Lung (tissue), 12 donors: ENCODE measurements around the gene LDB2. TPM values are rescaled to one million over a fixed set of nuclear protein-coding genes. Genes with fewer than 3 reads are reported as not detected.

ENCODE experiments used
- ATAC-seq: fragments of 200-7000 bp; cut with Tn5 transposase; one replicate; pipeline ENCODE4 v1.9.1; 2020; ENCODE audit warnings: moderate number of reproducible peaks; ENCODE audit not compliant: insufficient read depth, low FRiP score
- DNase-seq, 3 donors: peaks; one replicate each; pipeline ENCODE4 v3.0.0-alpha.2; 2013 to 2017
- H3K27ac ChIP-seq, 2 donors: one replicate each; pipeline ENCODE4 v1.5.1; 2013; ENCODE audit warnings: mild to moderate bottlenecking in 2 of 2, moderate library complexity in 2 of 2, control low read depth in 1 of 2, inconsistent platforms in 1 of 2, low read depth in 1 of 2, low read length in 1 of 2
- H3K27me3 ChIP-seq, 3 donors: one replicate each; pipeline ENCODE4 v1.5.1; 2013; ENCODE audit warnings: low read length in 2 of 3; ENCODE audit not compliant: control insufficient read depth in 3 of 3, insufficient read depth in 3 of 3
- H3K36me3 ChIP-seq, 4 donors: one replicate each; pipeline ENCODE4 v1.5.1; 2013; ENCODE audit warnings: low read length in 4 of 4, mild to moderate bottlenecking in 1 of 4, moderate library complexity in 1 of 4; ENCODE audit not compliant: control insufficient read depth in 4 of 4, insufficient read depth in 4 of 4
- H3K4me1 ChIP-seq, 5 donors: one replicate each; pipeline ENCODE4 v1.5.1; 2013; ENCODE audit warnings: low read length in 5 of 5, mild to moderate bottlenecking in 2 of 5, moderate library complexity in 1 of 5; ENCODE audit not compliant: control insufficient read depth in 5 of 5, insufficient read depth in 5 of 5
- H3K4me3 ChIP-seq: one replicate; pipeline ENCODE4 v1.5.1; 2013; ENCODE audit warnings: mild to moderate bottlenecking, control low read depth, moderate library complexity
- H3K9ac ChIP-seq, 2 donors: one replicate each; pipeline ENCODE4 v1.5.1; 2013; ENCODE audit warnings: low read length in 2 of 2, control low read depth in 1 of 2; ENCODE audit not compliant: insufficient read depth in 1 of 2
- H3K9me3 ChIP-seq, 4 donors: one replicate each; pipeline ENCODE4 v1.5.1; 2013; ENCODE audit warnings: low read length in 3 of 4, mild to moderate bottlenecking in 1 of 4, moderate library complexity in 1 of 4; ENCODE audit not compliant: control insufficient read depth in 4 of 4, insufficient read depth in 3 of 4
- WGBS, 2 donors: extraction: QIAGEN DNeasy Blood & Tissue Kit; methylation state at CpG; one replicate each; pipeline ENCODE4 v1.1.7; 2013; 5-methylcytosine and 5-hydroxymethylcytosine counted together
- polyA plus RNA-seq, 2 donors: library from polyadenylated mRNA; stranded (reverse); fragments of 200-250 nt; gene quantifications; one replicate each; pipeline ENCODE4 v1.2.1, GENCODE V29; 2013
- total RNA-seq, 2 donors: library from RNA; depleted of rRNA in 1 of 2; stranded (reverse); fragments of >200 nt in 1 of 2; gene quantifications; one replicate each; pipeline ENCODE4 v1.2.1, GENCODE V29; 2014 to 2021
- TF ChIP-seq, protein P1 (sequence below): IDR thresholded peaks from 2 replicates; pipeline ENCODE4 v1.5.1; 2012; ENCODE audit warnings: mild to moderate bottlenecking; ENCODE audit errors: control extremely low read depth, extremely low read depth
- donor health status: control.
- donor health status: control.
- donor health status: Bipolar disorder and iron deficiency.
- donor health status: healthy.
- donor health status: DM: yes; HTN: yes; CAD: no.

The LDB2 gene
- total and polyA plus RNA-seq, 4 donors = 18.1 to 147 (median 46.1) TPM

DNA sequence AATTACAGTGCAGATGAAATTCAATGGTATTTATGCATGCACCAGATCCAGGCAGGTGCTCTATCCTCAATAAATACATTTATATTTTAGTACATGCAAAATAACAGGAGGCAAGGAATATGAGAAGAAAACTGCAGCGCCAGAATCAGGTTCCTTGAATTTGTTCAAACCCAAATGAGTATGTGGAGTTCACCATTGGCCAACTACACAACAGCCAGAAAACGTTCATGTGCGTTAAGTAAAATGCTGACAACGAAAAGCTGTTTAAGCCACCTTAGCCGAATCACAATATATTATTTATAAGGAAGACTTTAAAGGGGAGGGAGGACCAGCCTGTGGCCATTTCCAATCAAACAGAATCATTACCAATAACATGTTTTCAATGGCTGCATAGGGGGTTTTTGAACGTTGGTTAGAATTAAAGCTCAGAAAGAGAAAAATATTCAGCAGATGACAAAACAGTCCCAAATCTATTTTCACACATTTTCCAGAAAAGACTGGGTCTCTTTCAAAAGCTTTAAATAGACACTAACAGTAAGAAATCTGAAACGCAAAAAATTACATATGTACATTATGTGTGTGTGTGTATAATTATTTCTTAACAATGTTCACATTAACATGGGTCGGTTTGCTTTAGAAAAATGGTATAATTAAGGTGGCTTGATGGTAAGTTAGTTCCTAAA, 171.9 kb downstream of the LDB2 start:
- Histone ChIP-seq H3K4me1 (peaks cover 0 to 20% (median under 1%) of the 10 kb centered on the region in 5 donors), H3K36me3 (no peaks in the 10 kb centered on the region), H3K27ac (no peak overlapping the region), H3K4me3 (no peak overlapping the region), H3K27me3 (no peaks in the 10 kb centered on the region), H3K9me3 (peaks cover 0 to 13% (median 3%) of the 10 kb centered on the region in 4 donors), H3K9ac (no peak overlapping the region)
- ATAC-seq (no peak), DNase-seq (no peak)
- TF ChIP-seq, protein P1, sequence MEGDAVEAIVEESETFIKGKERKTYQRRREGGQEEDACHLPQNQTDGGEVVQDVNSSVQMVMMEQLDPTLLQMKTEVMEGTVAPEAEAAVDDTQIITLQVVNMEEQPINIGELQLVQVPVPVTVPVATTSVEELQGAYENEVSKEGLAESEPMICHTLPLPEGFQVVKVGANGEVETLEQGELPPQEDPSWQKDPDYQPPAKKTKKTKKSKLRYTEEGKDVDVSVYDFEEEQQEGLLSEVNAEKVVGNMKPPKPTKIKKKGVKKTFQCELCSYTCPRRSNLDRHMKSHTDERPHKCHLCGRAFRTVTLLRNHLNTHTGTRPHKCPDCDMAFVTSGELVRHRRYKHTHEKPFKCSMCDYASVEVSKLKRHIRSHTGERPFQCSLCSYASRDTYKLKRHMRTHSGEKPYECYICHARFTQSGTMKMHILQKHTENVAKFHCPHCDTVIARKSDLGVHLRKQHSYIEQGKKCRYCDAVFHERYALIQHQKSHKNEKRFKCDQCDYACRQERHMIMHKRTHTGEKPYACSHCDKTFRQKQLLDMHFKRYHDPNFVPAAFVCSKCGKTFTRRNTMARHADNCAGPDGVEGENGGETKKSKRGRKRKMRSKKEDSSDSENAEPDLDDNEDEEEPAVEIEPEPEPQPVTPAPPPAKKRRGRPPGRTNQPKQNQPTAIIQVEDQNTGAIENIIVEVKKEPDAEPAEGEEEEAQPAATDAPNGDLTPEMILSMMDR = no peak
- 91 to 93% methylated on average over 8 of the region's 8 CpGs for WGBS, 2 donors

DNA sequence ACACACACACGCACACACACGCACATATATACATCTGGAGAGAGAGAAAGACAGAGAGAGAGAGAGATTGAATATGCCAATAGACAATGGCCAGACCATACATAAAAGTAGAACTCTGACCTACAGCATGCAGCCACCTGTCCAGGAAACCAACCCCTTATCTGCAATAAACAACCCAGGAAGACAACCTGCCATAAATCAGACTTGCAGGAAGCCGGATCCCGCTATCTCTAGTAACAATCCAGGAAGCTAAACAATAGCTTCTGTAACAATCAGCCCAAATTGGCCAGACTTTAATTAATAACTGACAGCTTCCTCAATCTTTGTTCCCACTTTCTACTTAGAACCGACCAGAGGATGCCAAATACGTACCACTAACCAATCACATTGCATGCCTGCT, 173.2 kb downstream of the LDB2 start:
- no peak for DNase-seq
- ATAC-seq = no peak
- Histone ChIP-seq H3K9me3 (peaks cover 0 to 14% (median 3%) of the 10 kb centered on the region in 4 donors), H3K27me3 (no peaks in the 10 kb centered on the region), H3K36me3 (no peaks in the 10 kb centered on the region), H3K9ac (no peak overlapping the region), H3K27ac (no peak overlapping the region), H3K4me1 (peaks cover 0 to 22% (median 1%) of the 10 kb centered on the region in 5 donors), H3K4me3 (no peak overlapping the region)
- WGBS, 2 donors = 59 to 64% methylated on average over 6 of the region's 6 CpGs
- TF ChIP-seq, protein P1 = no peak

GRCh38 chr4:16722416-16722815, 176.0 kb downstream of the LDB2 start:
- 86 to 90% methylated on average over 3 of the region's 3 CpGs for WGBS, 2 donors
- no peak for ATAC-seq
- peaks cover 0 to 11% (median 1%) of the 10 kb centered on the region in 5 donors for H3K4me1 ChIP-seq
- no peak for DNase-seq
- TF ChIP-seq, protein P1 = no peak
- H3K27ac ChIP-seq = no peak overlapping the region
- no peaks in the 10 kb centered on the region for H3K36me3 ChIP-seq
- peaks cover 0 to 16% (median 3%) of the 10 kb centered on the region in 4 donors for H3K9me3 ChIP-seq
- no peaks in the 10 kb centered on the region for H3K27me3 ChIP-seq
- H3K9ac ChIP-seq = no peak overlapping the region
- H3K4me3 ChIP-seq = no peak overlapping the region
